Spinal cord (tissue), 10 donors: ENCODE results near the gene ZNF846. TPM values are rescaled to one million over a fixed set of nuclear protein-coding genes. Genes with fewer than 3 reads are reported as not detected.
A peak's percentile ranks its signal among the peaks of the same experiment; 100 is the strongest.
"Not testable (repeated sequence)": the region's sequence is repeated elsewhere in the genome, so short reads cannot be mapped to it uniquely, and the experiment has no call there.

Source experiments
- DNase-seq, 6 donors: peaks; one replicate each; pipeline versions ENCODE4 v3.0.0 to v3.0.0-alpha.2; 2013 to 2015; ENCODE audit warnings: low spot score in 6 of 6, low read depth in 4 of 6
- H3K27ac ChIP-seq: one replicate; pipeline ENCODE4 v1.5.1; 2013; ENCODE audit warnings: low read depth, low read length, control low read depth
- H3K27me3 ChIP-seq: one replicate; pipeline ENCODE4 v1.6.1; 2013; ENCODE audit warnings: low read length; ENCODE audit not compliant: control insufficient read depth, insufficient read depth
- H3K36me3 ChIP-seq: one replicate; pipeline ENCODE4 v1.6.1; 2013; ENCODE audit warnings: low read length; ENCODE audit not compliant: control insufficient read depth, insufficient read depth
- H3K4me1 ChIP-seq: one replicate; pipeline ENCODE4 v1.6.1; 2013; ENCODE audit warnings: low read length; ENCODE audit not compliant: control insufficient read depth, insufficient read depth
- H3K4me3 ChIP-seq: one replicate; pipeline ENCODE4 v1.5.1; 2013; ENCODE audit warnings: low read depth, low read length, control low read depth
- H3K9me3 ChIP-seq: one replicate; pipeline ENCODE4 v1.6.1; 2013; ENCODE audit warnings: low read length; ENCODE audit not compliant: control insufficient read depth, insufficient read depth
- WGBS: methylation state at CpG from one replicate; pipeline ENCODE4 v1.1.5; 2013; ENCODE audit warnings: missing lambda C conversion rate; ENCODE audit not compliant: insufficient coverage; 5-methylcytosine and 5-hydroxymethylcytosine counted together
- polyA plus RNA-seq, 2 donors: library from polyadenylated mRNA; unstranded; fragments of 120-200 nt; gene quantifications; one replicate each; pipeline ENCODE4 v1.2.1, GENCODE V29; 2013; ENCODE audit not compliant: insufficient read length in 2 of 2
- total RNA-seq, 2 donors: library from RNA; depleted of rRNA in 1 of 2; stranded (reverse); fragments of 120-200 nt in 1 of 2; fragments of >200 nt in 1 of 2; gene quantifications; one replicate each; pipeline versions ENCODE4 v1.2.3 to v1.2.4, GENCODE V29; 2013 to 2014
- donor health status: healthy.

The ZNF846 gene
- total and polyA plus RNA-seq, 4 donors = 16.5 to 36.6 (median 27.0) TPM

- Histone ChIP-seq H3K36me3 (peaks cover 4% of the 10 kb centered on the region), H3K27ac (no peak overlapping the region), H3K4me3 (no peak overlapping the region), H3K27me3 (no peaks in the 10 kb centered on the region), H3K4me1 (peaks cover 10% of the 10 kb centered on the region), H3K9me3 (no peaks in the 10 kb centered on the region)
- 93% methylated on average over 3 of the region's 6 CpGs for WGBS
- peak in 5 of 6 donors; percentile 76 to 97 (median 81) for DNase-seq
These were observed 27.7 kb upstream of the ZNF846 start for GRCh38 chr19:9796113-9796773.

- H3K27me3 ChIP-seq = no peaks in the 10 kb centered on the region
- H3K4me3 ChIP-seq = peak overlapping the region; percentile 73
- H3K4me1 ChIP-seq = peaks cover 13% of the 10 kb centered on the region
- H3K9me3 ChIP-seq = no peaks in the 10 kb centered on the region
- no peaks in the 10 kb centered on the region for H3K36me3 ChIP-seq
- peak overlapping the region; percentile 91 for H3K27ac ChIP-seq
- peak in 1 of 6 donors; percentile 69 for DNase-seq
- WGBS = 16% methylated on average over 28 of the region's 36 CpGs
These were observed 24.6 kb upstream of the ZNF846 start for GRCh38 chr19:9793071-9793591.

GRCh38 chr19:9792206-9793070 lies 23.9 kb upstream of the ZNF846 start:
- Histone ChIP-seq H3K9me3 (no peaks in the 10 kb centered on the region), H3K27ac (peak overlapping the region; percentile 92), H3K4me3 (peak overlapping the region; percentile 73), H3K36me3 (no peaks in the 10 kb centered on the region), H3K27me3 (no peaks in the 10 kb centered on the region), H3K4me1 (peaks cover 13% of the 10 kb centered on the region)
- WGBS = 0% methylated on average over 47 of the region's 70 CpGs
- DNase-seq = peak in 5 of 6 donors; percentile 87 to 98 (median 94)

- Histone ChIP-seq H3K27ac (peak overlapping the region; percentile 92), H3K36me3 (no peaks in the 10 kb centered on the region), H3K27me3 (no peaks in the 10 kb centered on the region), H3K4me3 (peak overlapping the region; percentile 58), H3K4me1 (peaks cover 13% of the 10 kb centered on the region), H3K9me3 (no peaks in the 10 kb centered on the region)
- peak in 5 of 6 donors; percentile 92 to 99 (median 96) for DNase-seq
- WGBS = under 1% methylated on average over 27 of the region's 50 CpGs
These were observed 23.1 kb upstream of the ZNF846 start for GRCh38 chr19:9791552-9792205.

- H3K4me1 ChIP-seq = peaks cover 18% of the 10 kb centered on the region
- H3K9me3 ChIP-seq, H3K4me3 ChIP-seq, H3K27me3 ChIP-seq, H3K36me3 ChIP-seq, DNase-seq: not testable (repeated sequence)
- H3K27ac ChIP-seq = peak overlapping the region; percentile 81
- 33% methylated on average over 1 of the region's 6 CpGs for WGBS
These were observed 22.5 kb upstream of the ZNF846 start for GRCh38 chr19:9791073-9791367.

- H3K36me3 ChIP-seq, H3K27me3 ChIP-seq, H3K9me3 ChIP-seq, H3K4me3 ChIP-seq, DNase-seq, H3K27ac ChIP-seq: not testable (repeated sequence)
- WGBS = 86% methylated on average over 1 of the region's 5 CpGs
- peaks cover 22% of the 10 kb centered on the region for H3K4me1 ChIP-seq
These were observed 21.0 kb upstream of the ZNF846 start for GRCh38 chr19:9789579-9789978.

- no peaks in the 10 kb centered on the region for H3K27me3 ChIP-seq
- peaks cover 26% of the 10 kb centered on the region for H3K4me1 ChIP-seq
- no peaks in the 10 kb centered on the region for H3K36me3 ChIP-seq
- whole genome bisulfite sequencing = 85% methylated on average over 6 of the region's 11 CpGs
- H3K9me3 ChIP-seq = no peaks in the 10 kb centered on the region
- no peak for DNase-seq
- no peak overlapping the region for H3K4me3 ChIP-seq
- H3K27ac ChIP-seq = peak overlapping the region; percentile 33
These were observed 20.5 kb upstream of the ZNF846 start for GRCh38 chr19:9789066-9789465.

GRCh38 chr19:9788604-9789003 lies 20.1 kb upstream of the ZNF846 start:
- H3K4me1 ChIP-seq = peaks cover 31% of the 10 kb centered on the region
- 97% methylated on average over 7 of the region's 13 CpGs for WGBS
- not testable (repeated sequence) for H3K27ac ChIP-seq, DNase-seq, H3K27me3 ChIP-seq, H3K9me3 ChIP-seq, H3K4me3 ChIP-seq, H3K36me3 ChIP-seq

- DNase-seq = no peak
- H3K4me1 ChIP-seq = peaks cover 25% of the 10 kb centered on the region
- H3K4me3 ChIP-seq = no peak overlapping the region
- no peaks in the 10 kb centered on the region for H3K27me3 ChIP-seq
- 100% methylated on average over 2 of the region's 8 CpGs for WGBS
- no peak overlapping the region for H3K27ac ChIP-seq
- no peaks in the 10 kb centered on the region for H3K36me3 ChIP-seq
- H3K9me3 ChIP-seq = no peaks in the 10 kb centered on the region
These were observed 18.3 kb upstream of the ZNF846 start for GRCh38 chr19:9786819-9787218.
